MM.1S (cell line): ENCODE results near the gene RAB3IL1.

Source experiments
- DNase-seq: peaks from one replicate; pipeline ENCODE4 v3.0.0-alpha.2; 2015
- H2AFZ ChIP-seq: fragments of 300-600 bp; sonication (generic); 2 replicates; pipeline ENCODE4 v1.6.0; 2016; ENCODE audit warnings: antibody characterized with exemption, low read length
- H3F3A ChIP-seq: fragments of 300-600 bp; sonication (generic); 2 replicates; pipeline ENCODE4 v1.6.1; 2016; ENCODE audit warnings: mild to moderate bottlenecking, antibody characterized with exemption, low read length, moderate library complexity, mixed read lengths; ENCODE audit not compliant: insufficient read depth
- H3K27ac ChIP-seq: fragments of 300-600 bp; sonication (generic); 2 replicates; pipeline ENCODE4 v1.5.1; 2016; ENCODE audit warnings: mild to moderate bottlenecking, low read length
- H3K27me3 ChIP-seq: fragments of 300-600 bp; sonication (generic); replicated peaks from 2 replicates; pipeline ENCODE4 v1.6.0; 2016; ENCODE audit warnings: low read length; ENCODE audit not compliant: insufficient read depth
- H3K36me3 ChIP-seq: fragments of 300-600 bp; sonication (generic); replicated peaks from 2 replicates; pipeline ENCODE4 v1.6.1; 2016; ENCODE audit warnings: mild to moderate bottlenecking, low read length, mixed read lengths; ENCODE audit not compliant: insufficient read depth
- H3K4me1 ChIP-seq: fragments of 300-600 bp; sonication (generic); 2 replicates; pipeline ENCODE4 v1.6.1; 2016; ENCODE audit warnings: low read length, mixed read lengths
- H3K4me2 ChIP-seq: fragments of 300-600 bp; sonication (generic); 2 replicates; pipeline ENCODE4 v1.6.0; 2016; ENCODE audit warnings: low read depth, low read length
- H3K4me3 ChIP-seq: fragments of 300-600 bp; sonication (generic); 2 replicates; pipeline ENCODE4 v1.5.1; 2016; ENCODE audit warnings: low read length, mixed read lengths
- H3K79me2 ChIP-seq: fragments of 300-600 bp; sonication (generic); 2 replicates; pipeline ENCODE4 v1.6.1; 2016; ENCODE audit warnings: mixed run types, low read length, mixed read lengths
- H3K9ac ChIP-seq: fragments of 300-600 bp; sonication (generic); 2 replicates; pipeline ENCODE4 v1.6.1; 2016; ENCODE audit warnings: low read length, mixed read lengths
- H3K9me2 ChIP-seq: fragments of 300-600 bp; sonication (generic); replicated peaks from 2 replicates; pipeline ENCODE4 v1.6.1; 2016; ENCODE audit warnings: mild to moderate bottlenecking, low read length, mixed read lengths; ENCODE audit not compliant: insufficient read depth
- H3K9me3 ChIP-seq: fragments of 300-600 bp; sonication (generic); replicated peaks from 2 replicates; pipeline ENCODE4 v1.6.1; 2016; ENCODE audit warnings: mild to moderate bottlenecking, low read length, mixed read lengths; ENCODE audit not compliant: insufficient read depth
- H4K20me1 ChIP-seq: fragments of 300-600 bp; sonication (generic); 2 replicates; pipeline ENCODE4 v1.6.1; 2016; ENCODE audit warnings: mild to moderate bottlenecking, low read length, moderate library complexity, mixed read lengths; ENCODE audit not compliant: insufficient read depth
- CTCF ChIP-seq: fragments of 300-600 bp; sonication (generic); IDR thresholded peaks from 2 replicates; pipeline ENCODE4 v1.5.1; 2016; ENCODE audit warnings: antibody characterized with exemption, low read length, mixed read lengths
- EZH2 ChIP-seq: fragments of 300-600 bp; sonication (generic); optimal IDR thresholded peaks from 2 replicates; pipeline ENCODE3; 2017; ENCODE audit warnings: low read depth, mild to moderate bottlenecking, antibody characterized with exemption, low read length, mixed read lengths
- EZH2phosphoT487 ChIP-seq: fragments of 300-600 bp; sonication (generic); IDR thresholded peaks from 2 replicates; pipeline ENCODE4 v1.6.1; 2018; ENCODE audit warnings: antibody characterized with exemption, low read length

RAB3IL1 gene

GRCh38 chr11:61898247-61898582, 19.2 kb downstream of the RAB3IL1 start:
- Histone ChIP-seq H2AFZ (no peak overlapping the region), H3K27ac (no peak overlapping the region), H4K20me1 (no peaks in the 10 kb centered on the region), H3K9me3 (no peaks in the 10 kb centered on the region), H3K36me3 (no peaks in the 10 kb centered on the region), H3K9ac (no peak overlapping the region), H3K79me2 (no peaks in the 10 kb centered on the region), H3K4me3 (no peak overlapping the region), H3K4me1 (peaks cover 4% of the 10 kb centered on the region; the same call in 1 of the 2 replicates), H3K9me2 (no peaks in the 10 kb centered on the region), H3K4me2 (no peak overlapping the region), H3K27me3 (peaks cover 26% of the 10 kb centered on the region), H3F3A (no peaks in the 10 kb centered on the region)
- TF ChIP-seq EZH2 = no peak
- no peak for TF ChIP-seq EZH2phosphoT487
- TF ChIP-seq CTCF = no peak
- DNase-seq = no peak

GRCh38 chr11:61897387-61898246, 19.7 kb downstream of the RAB3IL1 start:
- 0 out of 2 replicates have a peak overlapping the region, but pooled peaks have one; percentile 23 for H2AFZ ChIP-seq
- peak; percentile 46 for DNase-seq
- no peak overlapping the region for H3K4me3 ChIP-seq

GRCh38 chr11:61896665-61897386, 20.5 kb downstream of the RAB3IL1 start:
- no peak overlapping the region for H3K4me3 ChIP-seq
- H3K36me3 ChIP-seq = no peaks in the 10 kb centered on the region
- H3F3A ChIP-seq = peaks cover 9% of the 10 kb centered on the region; the same call in 1 of the 2 replicates
- no peak for DNase-seq
- no peak overlapping the region for H3K27ac ChIP-seq
- peaks cover 30% of the 10 kb centered on the region for H3K27me3 ChIP-seq
- TF ChIP-seq CTCF (no peak), EZH2 (no peak), EZH2phosphoT487 (no peak)
- no peak overlapping the region for H3K4me2 ChIP-seq
- no peak overlapping the region for H3K9ac ChIP-seq
- no peaks in the 10 kb centered on the region for H3K9me3 ChIP-seq
- peaks cover 4% of the 10 kb centered on the region; the same call in 1 of the 2 replicates for H3K4me1 ChIP-seq
- H4K20me1 ChIP-seq = no peaks in the 10 kb centered on the region
- H2AFZ ChIP-seq = no peak overlapping the region
- H3K79me2 ChIP-seq = no peaks in the 10 kb centered on the region
- no peaks in the 10 kb centered on the region for H3K9me2 ChIP-seq

More at GRCh38 chr11:61897387-61898246, 19.7 kb downstream of the RAB3IL1 start:
- Histone ChIP-seq H3K4me1 (peaks cover 4% of the 10 kb centered on the region; the same call in 1 of the 2 replicates), H3K9me3 (no peaks in the 10 kb centered on the region), H4K20me1 (no peaks in the 10 kb centered on the region), H3K4me2 (no peak overlapping the region), H3K79me2 (no peaks in the 10 kb centered on the region), H3K9me2 (no peaks in the 10 kb centered on the region), H3K27me3 (peaks cover 30% of the 10 kb centered on the region), H3K36me3 (no peaks in the 10 kb centered on the region), H3K9ac (no peak overlapping the region), H3F3A (0 out of 2 replicates have a peak, but pooled peaks cover under 1% of the 10 kb centered on the region), H3K27ac (no peak overlapping the region)
- TF ChIP-seq CTCF (peak; percentile 85), EZH2 (no peak)
